ENCODE measurements around the gene DYSF.

The DYSF gene

GRCh38 chr2:71694501-71695234 lies 241.3 kb downstream of the DYSF start:
- ChIA-PET POLR2A (no interaction called here), CTCF (interaction anchor here (0.7 to 2.9 kb wide), 2 partner anchors 101 to 103 kb away, joined by 3 to 17 read pairs; no protein-coding TSS in a partner anchor)
- H3K4me3 ChIP-seq (ENCODE audit: low read depth, low read length): no peak overlapping the region
- no peak for TF ChIP-seq CTCF (IDR thresholded peaks at IDR 0.05; ENCODE audit: insufficient read depth, low read length, missing control alignments)
- no peak for DNase-seq (ENCODE audit: low read depth, low spot score)

GRCh38 chr2:71695235-71696120 lies 242.1 kb downstream of the DYSF start:
- no peak for DNase-seq (ENCODE audit: low read depth, low spot score)
- POLR2A ChIA-PET: no interaction called here
- CTCF ChIA-PET: interaction anchor here (0.7 to 1.2 kb wide), 3 partner anchors 86 to 442 kb away, joined by 3 read pairs; no protein-coding TSS in a partner anchor
- H3K4me3 ChIP-seq (ENCODE audit: low read depth, low read length): no peak overlapping the region
- TF ChIP-seq CTCF (IDR thresholded peaks at IDR 0.05; ENCODE audit: insufficient read depth, low read length, missing control alignments): no peak

- CTCF ChIA-PET: interaction anchor here (1.2 kb wide), 1 partner anchor 85 kb away, joined by 3 read pairs; no protein-coding TSS in a partner anchor
Measured at GRCh38 chr2:71696381-71696780, 243.0 kb downstream of the DYSF start.

GRCh38 chr2:71697106-71698004 lies 244.0 kb downstream of the DYSF start:
- no peak for TF ChIP-seq CTCF (IDR thresholded peaks at IDR 0.05; ENCODE audit: insufficient read depth, low read length, missing control alignments)
- no peak overlapping the region for H3K4me3 ChIP-seq (ENCODE audit: low read depth, low read length)
- no peak for DNase-seq (ENCODE audit: low read depth, low spot score)
- ChIA-PET CTCF (interaction anchor here (1.2 kb wide), 1 partner anchor 20 kb away, joined by 3 read pairs; no protein-coding TSS in a partner anchor), POLR2A (no interaction called here)

More at GRCh38 chr2:71696381-71696780, 243.0 kb downstream of the DYSF start:
- no peak overlapping the region for H3K4me3 ChIP-seq (ENCODE audit: low read depth, low read length)
- TF ChIP-seq CTCF (IDR thresholded peaks at IDR 0.05; ENCODE audit: insufficient read depth, low read length, missing control alignments): no peak
- POLR2A ChIA-PET: no interaction called here
- DNase-seq (ENCODE audit: low read depth, low spot score): no peak

GRCh38 chr2:71699428-71699827 lies 246.1 kb downstream of the DYSF start:
- CTCF ChIA-PET: interaction anchor here (1.0 to 1.6 kb wide), 2 partner anchors 11 to 16 kb away, joined by 3 read pairs; no protein-coding TSS in a partner anchor
- POLR2A ChIA-PET: no interaction called here
- DNase-seq (ENCODE audit: low read depth, low spot score): no peak
- H3K4me3 ChIP-seq (ENCODE audit: low read depth, low read length): no peak overlapping the region
- TF ChIP-seq CTCF (IDR thresholded peaks at IDR 0.05; ENCODE audit: insufficient read depth, low read length, missing control alignments): no peak

Data from AG04449 (cell line).